HepG2 (cell line): Measurements from ENCODE around the gene SRSF8.

Experiments used
- FLYWCH1 ChIP-seq: sonication (generic); formaldehyde crosslinking; IDR thresholded peaks from 2 replicates; pipeline ENCODE4 v1.8.1; 2023; ENCODE audit warnings: mild to moderate bottlenecking, missing genetic modification reagents
- GATA4 ChIP-seq: sonication (generic); IDR thresholded peaks from 2 replicates; pipeline ENCODE4 v1.6.1; 2016; ENCODE audit warnings: antibody characterized with exemption, low read depth, borderline replicate concordance
- KAT7 ChIP-seq: IDR thresholded peaks from 2 replicates; pipeline ENCODE4 v1.6.1; 2018; ENCODE audit warnings: borderline replicate concordance, missing compliant biosample characterization
- KDM5A ChIP-seq: fragments of 200-600 bp; sonication (generic); IDR thresholded peaks from 2 replicates; pipeline ENCODE4 v1.7.0; 2018; ENCODE audit warnings: antibody characterized with exemption, mild to moderate bottlenecking, low read length, borderline replicate concordance
- KLF6 ChIP-seq: IDR thresholded peaks from 2 replicates; pipeline ENCODE4 v1.8.0; 2016; ENCODE audit warnings: missing biosample characterization, missing genetic modification reagents
- POLR2A ChIP-seq, 2 experiments: IDR thresholded peaks; 2 replicates each; pipeline ENCODE4 v1.6.1; 2011; ENCODE audit warnings: low read depth in 2 of 2, low read length in 2 of 2, mild to moderate bottlenecking in 1 of 2, moderate library complexity in 1 of 2; ENCODE audit not compliant: insufficient read depth in 1 of 2
- SIN3A ChIP-seq: IDR thresholded peaks from 2 replicates; pipeline ENCODE4 v1.6.1; 2011; ENCODE audit warnings: low read depth, mild to moderate bottlenecking, control low read depth, low read length, borderline replicate concordance
- TCF7L2 ChIP-seq: IDR thresholded peaks from 2 replicates; pipeline ENCODE4 v1.6.1; 2011; ENCODE audit warnings: mild to moderate bottlenecking, low read depth, low read length, moderate library complexity
- THAP8 ChIP-seq: sonication (generic); formaldehyde crosslinking; IDR thresholded peaks from 2 replicates; pipeline ENCODE4 v1.5.1; 2020; ENCODE audit warnings: missing genetic modification reagents, mild to moderate bottlenecking, borderline replicate concordance

- TF ChIP-seq KLF6 (CRISPR knock-in tag): no peak
- no peak for TF ChIP-seq POLR2A (IDR thresholded peaks at IDR 0.05; ENCODE audit: insufficient read depth in 1 of 2, low read depth in 2 of 2, low read length in 2 of 2)
- TF ChIP-seq KAT7 (CRISPR knock-in tag): no peak
- no peak for TF ChIP-seq SIN3A
- TF ChIP-seq FLYWCH1: no peak
- TF ChIP-seq KDM5A: no peak
- no peak for TF ChIP-seq THAP8 (CRISPR knock-in tag)
- no peak for TF ChIP-seq TCF7L2
- TF ChIP-seq GATA4: no peak
Observed at GRCh38 chr11:95115597-95115996, 48.9 kb downstream of the SRSF8 start.
